Stimulated activated CD4-positive, alpha-beta T cell treated with anti-CD3 and anti-CD28 coated beads, Interleukin-4, amount 100 ng/mL, for 48 hours (primary cell): Measurements from ENCODE around the gene ABCA4.
A peak's percentile ranks its signal among the peaks of the same experiment; 100 is the strongest.

Experiments
- DNase-seq, 2 donors: peaks; one replicate each; pipeline ENCODE4 v3.0.0-alpha.2; 2020; ENCODE audit warnings: low read depth in 2 of 2

ABCA4 gene

GRCh38 chr1:94050675-94051074 lies 70.3 kb downstream of the ABCA4 start:
- no peak for DNase-seq

- no peak for DNase-seq
Observed at GRCh38 chr1:94050254-94050653, 70.7 kb downstream of the ABCA4 start.

GRCh38 chr1:94049791-94050190 lies 71.2 kb downstream of the ABCA4 start:
- DNase-seq, result no peak

GRCh38 chr1:94048413-94049164 lies 72.4 kb downstream of the ABCA4 start:
- DNase-seq, result no peak

GRCh38 chr1:94047949-94048348 lies 73.0 kb downstream of the ABCA4 start:
- no peak for DNase-seq

GRCh38 chr1:94045465-94046056 lies 75.4 kb downstream of the ABCA4 start:
- DNase-seq, result peak; percentile 20 to 34

- no peak for DNase-seq
Observed at GRCh38 chr1:94044891-94045290, 76.1 kb downstream of the ABCA4 start.

GRCh38 chr1:94044290-94044790 lies 76.6 kb downstream of the ABCA4 start:
- DNase-seq, result no peak

GRCh38 chr1:94043738-94044289 lies 77.1 kb downstream of the ABCA4 start:
- no peak for DNase-seq

- no peak for DNase-seq
Observed at GRCh38 chr1:94042388-94042787, 78.6 kb downstream of the ABCA4 start.

- no peak for DNase-seq
Observed at GRCh38 chr1:94039871-94040569, 80.9 kb downstream of the ABCA4 start.

GRCh38 chr1:94039514-94039870 lies 81.5 kb downstream of the ABCA4 start:
- DNase-seq, result peak; percentile 36 to 59

GRCh38 chr1:94038511-94038910 lies 82.4 kb downstream of the ABCA4 start:
- no peak for DNase-seq

GRCh38 chr1:94037392-94038229 lies 83.3 kb downstream of the ABCA4 start:
- no peak for DNase-seq

GRCh38 chr1:94036730-94037129 lies 84.2 kb downstream of the ABCA4 start:
- no peak for DNase-seq

GRCh38 chr1:94033849-94034248 lies 87.1 kb downstream of the ABCA4 start:
- DNase-seq, result no peak

GRCh38 chr1:94032637-94033036 lies 88.3 kb downstream of the ABCA4 start:
- no peak for DNase-seq

- no peak for DNase-seq
Observed at GRCh38 chr1:94031591-94031990, 89.4 kb downstream of the ABCA4 start.

GRCh38 chr1:94031154-94031553 lies 89.8 kb downstream of the ABCA4 start:
- no peak for DNase-seq

GRCh38 chr1:94029130-94029993 lies 91.6 kb downstream of the ABCA4 start:
- no peak for DNase-seq
